PC-3 (cell line): Measurements from ENCODE around the gene DHRS3. TPM values are rescaled to one million over a fixed set of nuclear protein-coding genes. Genes with fewer than 3 reads are reported as not detected.

Source experiments
- ATAC-seq: fragments of 200-7000 bp; cut with Tn5 transposase; 2 replicates; pipeline ENCODE4 v1.9.1; 2020; ENCODE audit warnings: mild to moderate bottlenecking, moderate library complexity
- BruUV-seq: library from RNA; stranded (reverse); fragments of 400-500 nt; replicated peaks from 2 replicates; lab custom pipeline; 2021; lab: Mats Ljungman, UMichigan
- CTCF ChIA-PET: fragments of 300-600 bp; sonication (Branson Sonifier 250); formaldehyde crosslinking; loops from one replicate; lab custom pipeline; 2022; ENCODE audit warnings: antibody characterized with exemption; lab: Charles Lee
- POLR2A ChIA-PET: fragments of 300-600 bp; sonication (Branson Sonifier 250); formaldehyde crosslinking; loops from one replicate; lab custom pipeline; 2022; ENCODE audit warnings: antibody characterized with exemption; ENCODE audit not compliant: unreplicated experiment; lab: Charles Lee
- DNase-seq: peaks from one replicate; pipeline ENCODE4 v3.0.0-alpha.2; 2015
- H2AFZ ChIP-seq: fragments of 300-600 bp; sonication (generic); 2 replicates; pipeline ENCODE4 v1.6.0; 2016; ENCODE audit warnings: antibody characterized with exemption, low read length
- H3F3A ChIP-seq: fragments of 300-600 bp; sonication (generic); one replicate; pipeline ENCODE4 v1.6.0; 2017; ENCODE audit warnings: antibody characterized with exemption, low read length, control low read depth, mild to moderate bottlenecking; ENCODE audit not compliant: unreplicated experiment
- H3K27ac ChIP-seq: fragments of 300-600 bp; sonication (generic); 2 replicates; pipeline ENCODE4 v1.5.1; 2016; ENCODE audit warnings: mild to moderate bottlenecking, low read length
- H3K27me3 ChIP-seq: fragments of 300-600 bp; sonication (generic); 2 replicates; pipeline ENCODE4 v1.6.1; 2016; ENCODE audit warnings: low read length, mixed read lengths
- H3K36me3 ChIP-seq: fragments of 300-600 bp; sonication (generic); 2 replicates; pipeline ENCODE4 v1.6.1; 2016; ENCODE audit warnings: low read depth, mixed run types, low read length, mixed read lengths
- H3K4me1 ChIP-seq: fragments of 300-600 bp; sonication (generic); 2 replicates; pipeline ENCODE4 v1.5.1; 2016; ENCODE audit warnings: low read length; ENCODE audit not compliant: insufficient read depth
- H3K4me2 ChIP-seq: fragments of 300-600 bp; sonication (generic); 2 replicates; pipeline ENCODE4 v1.6.0; 2016; ENCODE audit warnings: low read length
- H3K4me3 ChIP-seq: fragments of 300-600 bp; sonication (generic); 2 replicates; pipeline ENCODE4 v1.5.1; 2016; ENCODE audit warnings: mild to moderate bottlenecking, low read length, mixed read lengths
- H3K79me2 ChIP-seq: fragments of 300-600 bp; sonication (generic); 2 replicates; pipeline ENCODE4 v1.6.1; 2017; ENCODE audit warnings: low read length, mixed read lengths
- H3K9ac ChIP-seq: fragments of 300-600 bp; sonication (generic); 2 replicates; pipeline ENCODE4 v1.6.0; 2016; ENCODE audit warnings: mild to moderate bottlenecking, low read length
- H3K9me2 ChIP-seq: fragments of 300-600 bp; sonication (generic); replicated peaks from 2 replicates; pipeline ENCODE4 v1.6.1; 2016; ENCODE audit warnings: mixed run types, low read length, mixed read lengths
- H3K9me3 ChIP-seq: fragments of 300-600 bp; sonication (generic); 2 replicates; pipeline ENCODE4 v1.6.1; 2016; ENCODE audit warnings: low read length, mixed read lengths
- H4K20me1 ChIP-seq: fragments of 300-600 bp; sonication (generic); 2 replicates; pipeline ENCODE4 v1.6.1; 2016; ENCODE audit warnings: low read length, mixed read lengths
- CTCF ChIP-seq: fragments of 300-600 bp; sonication (generic); conservative IDR thresholded peaks from 2 replicates; pipeline ENCODE4 v1.5.1; 2017; ENCODE audit warnings: antibody characterized with exemption, low read depth, mild to moderate bottlenecking, low read length
- EZH2 ChIP-seq: fragments of 300-600 bp; sonication (generic); IDR thresholded peaks from one replicate; pipeline ENCODE4 v1.6.1; 2017; ENCODE audit warnings: antibody characterized with exemption, mild to moderate bottlenecking, low read length; ENCODE audit not compliant: unreplicated experiment
- EZH2phosphoT487 ChIP-seq: fragments of 300-600 bp; sonication (generic); IDR thresholded peaks from 2 replicates; pipeline ENCODE4 v1.6.1; 2018; ENCODE audit warnings: mild to moderate bottlenecking, antibody characterized with exemption, low read length, borderline replicate concordance
- intact Hi-C: fragments of 100-400 bp; cut with micrococcal nuclease; formaldehyde crosslinking; loops from 2 replicates; pipeline ENCODE4 v1.9.0; 2023
- total RNA-seq: library from RNA; depleted of rRNA; stranded (reverse); fragments of >200 nt; gene quantifications from 2 replicates; pipeline ENCODE4 v1.2.3, GENCODE V29; 2014

Gene DHRS3
- total RNA-seq, 1 experiment from 2014 or later, result 105 TPM

GRCh38 chr1:12634156-12634555 is 16.1 kb upstream of the DHRS3 start:
- H2AFZ ChIP-seq, result no peak overlapping the region
- intact Hi-C loops, result no loop called here
- H3K9ac ChIP-seq, result no peak overlapping the region
- no peaks in the 10 kb centered on the region for H3K79me2 ChIP-seq
- BruUV-seq, result no TSS peak
- no peaks in the 10 kb centered on the region for H3K27me3 ChIP-seq
- no peak overlapping the region for H3K4me2 ChIP-seq
- H4K20me1 ChIP-seq, result no peaks in the 10 kb centered on the region
- CTCF ChIA-PET, result interaction anchor here (0.5 to 0.6 kb wide), 2 partner anchors 18 to 329 kb away, joined by 3 to 4 read pairs; no protein-coding TSS in a partner anchor
- no peaks in the 10 kb centered on the region for H3K4me1 ChIP-seq
- DNase-seq, result no peak
- peaks cover 8% of the 10 kb centered on the region; the same call in 1 of the 2 replicates for H3K9me3 ChIP-seq
- H3K36me3 ChIP-seq, result no peaks in the 10 kb centered on the region
- H3K9me2 ChIP-seq, result no peaks in the 10 kb centered on the region
- no peak overlapping the region for H3K4me3 ChIP-seq
- ATAC-seq, result no peak
- POLR2A ChIA-PET, result interaction anchor here (0.6 kb wide), 1 partner anchor 379 kb away, joined by 3 read pairs; no protein-coding TSS in a partner anchor
- no peak for TF ChIP-seq EZH2
- TF ChIP-seq CTCF, result no peak
- TF ChIP-seq EZH2phosphoT487, result no peak
- H3F3A ChIP-seq, result no peaks in the 10 kb centered on the region
- no peak overlapping the region for H3K27ac ChIP-seq

GRCh38 chr1:12631571-12631970 is 13.6 kb upstream of the DHRS3 start:
- Histone ChIP-seq H3K9me2 (no peaks in the 10 kb centered on the region), H3K27me3 (no peaks in the 10 kb centered on the region), H3K27ac (no peak overlapping the region), H2AFZ (no peak overlapping the region), H3K79me2 (no peaks in the 10 kb centered on the region), H3K9ac (no peak overlapping the region), H4K20me1 (no peaks in the 10 kb centered on the region), H3F3A (no peaks in the 10 kb centered on the region), H3K4me2 (no peak overlapping the region), H3K9me3 (no peaks in the 10 kb centered on the region), H3K36me3 (no peaks in the 10 kb centered on the region), H3K4me1 (no peaks in the 10 kb centered on the region), H3K4me3 (no peak overlapping the region)
- POLR2A ChIA-PET, result no interaction called here
- no peak for ATAC-seq
- no TSS peak for BruUV-seq
- no peak for DNase-seq
- TF ChIP-seq EZH2phosphoT487 (no peak), CTCF (no peak)
- intact Hi-C loops, result no loop called here
- CTCF ChIA-PET, result no interaction called here

- TF ChIP-seq EZH2phosphoT487 (no peak), CTCF (no peak), EZH2 (no peak)
- no peak overlapping the region for H3K4me2 ChIP-seq
- intact Hi-C loops, result no loop called here
- no TSS peak for BruUV-seq
- H3K27ac ChIP-seq, result no peak overlapping the region
- ChIA-PET POLR2A (no interaction called here), CTCF (no interaction called here)
- H3K36me3 ChIP-seq, result no peaks in the 10 kb centered on the region
- H3K9me3 ChIP-seq, result no peaks in the 10 kb centered on the region
- no peaks in the 10 kb centered on the region for H3F3A ChIP-seq
- ATAC-seq (no peak), DNase-seq (no peak)
- no peaks in the 10 kb centered on the region for H3K27me3 ChIP-seq
- H3K9me2 ChIP-seq, result no peaks in the 10 kb centered on the region
- no peaks in the 10 kb centered on the region for H4K20me1 ChIP-seq
- H3K4me1 ChIP-seq, result no peaks in the 10 kb centered on the region
- no peak overlapping the region for H3K9ac ChIP-seq
- H3K4me3 ChIP-seq, result no peak overlapping the region
- H3K79me2 ChIP-seq, result no peaks in the 10 kb centered on the region
- H2AFZ ChIP-seq, result no peak overlapping the region
Measured at GRCh38 chr1:12630946-12631530, 13.0 kb upstream of the DHRS3 start.
